GM12878 (cell line): ENCODE measurements around the gene FAM120B. TPM values are rescaled to one million over a fixed set of nuclear protein-coding genes. Genes with fewer than 3 reads are reported as not detected.

ENCODE experiments used
- BCLAF1 ChIP-seq: fragments of 450-650 bp; IDR thresholded peaks from 2 replicates; pipeline ENCODE4 v1.6.1; 2017; ENCODE audit warnings: antibody characterized with exemption, mild to moderate bottlenecking, moderate library complexity
- BMI1 ChIP-seq: fragments of 450-650 bp; IDR thresholded peaks from 2 replicates; pipeline ENCODE4 v1.6.1; 2016; ENCODE audit warnings: mild to moderate bottlenecking, moderate library complexity, borderline replicate concordance
- CBFB ChIP-seq: IDR thresholded peaks from 2 replicates; pipeline ENCODE4 v1.6.1; 2016; ENCODE audit warnings: antibody characterized with exemption, low read depth
- CBX3 ChIP-seq: fragments of 200-600 bp; sonication (generic); IDR thresholded peaks from 2 replicates; pipeline ENCODE4 v1.6.1; 2016; ENCODE audit warnings: low read depth, borderline replicate concordance
- EZH2 ChIP-seq: IDR thresholded peaks from 2 replicates; pipeline ENCODE4 v1.6.1; 2012; ENCODE audit warnings: low read depth, mild to moderate bottlenecking, control low read depth, inconsistent platforms, low read length, borderline replicate concordance; ENCODE audit not compliant: control insufficient read depth
- HDAC6 ChIP-seq: fragments of 200-600 bp; sonication (generic); IDR thresholded peaks from one replicate; pipeline ENCODE4 v1.8.0; 2017; ENCODE audit warnings: antibody characterized with exemption; ENCODE audit not compliant: unreplicated experiment
- IKZF1 ChIP-seq: fragments of 450-650 bp; conservative IDR thresholded peaks from 2 replicates; pipeline ENCODE4 v1.6.1; 2017; ENCODE audit warnings: antibody characterized with exemption, mild to moderate bottlenecking
- LARP7 ChIP-seq: fragments of 450-650 bp; IDR thresholded peaks from 2 replicates; pipeline ENCODE4 v1.6.1; 2017; ENCODE audit warnings: mild to moderate bottlenecking
- MEF2A ChIP-seq: IDR thresholded peaks from 2 replicates; pipeline ENCODE4 v1.6.1; 2011; ENCODE audit warnings: low read depth, mild to moderate bottlenecking, low read length, moderate library complexity; ENCODE audit not compliant: insufficient read depth
- MTA2 ChIP-seq: fragments of 450-650 bp; IDR thresholded peaks from 2 replicates; pipeline ENCODE4 v1.6.1; 2016; ENCODE audit warnings: low read depth, mild to moderate bottlenecking, moderate library complexity
- MYB ChIP-seq: fragments of 150-350 bp; IDR thresholded peaks from 2 replicates; pipeline ENCODE4 v1.6.1; 2014; ENCODE audit warnings: mild to moderate bottlenecking, low read depth, low read length, borderline replicate concordance
- NFIC ChIP-seq: IDR thresholded peaks from 2 replicates; pipeline ENCODE4 v1.6.1; 2012; ENCODE audit warnings: low read depth, mild to moderate bottlenecking, inconsistent platforms, low read length, moderate library complexity
- NFXL1 ChIP-seq: fragments of 450-650 bp; IDR thresholded peaks from 2 replicates; pipeline ENCODE4 v1.6.1; 2017; ENCODE audit warnings: antibody characterized with exemption, mild to moderate bottlenecking, borderline replicate concordance
- NFYB ChIP-seq: IDR thresholded peaks from 2 replicates; pipeline ENCODE4 v1.6.1; 2011; ENCODE audit warnings: low read depth, mild to moderate bottlenecking, low read length, improper control_type of control experiment, moderate library complexity; ENCODE audit not compliant: insufficient read depth
- NKRF ChIP-seq: fragments of 450-650 bp; conservative IDR thresholded peaks from 2 replicates; pipeline ENCODE4 v1.6.1; 2017; ENCODE audit warnings: mild to moderate bottlenecking, moderate library complexity
- POLR2AphosphoS5 ChIP-seq: IDR thresholded peaks from 2 replicates; pipeline ENCODE4 v1.6.1; 2011; ENCODE audit warnings: mild to moderate bottlenecking, low read length, inconsistent platforms
- RAD51 ChIP-seq: fragments of 450-650 bp; IDR thresholded peaks from 2 replicates; pipeline ENCODE4 v1.6.1; 2016; ENCODE audit warnings: moderate library complexity, mild to moderate bottlenecking, inconsistent platforms
- RB1 ChIP-seq: fragments of 450-650 bp; formaldehyde crosslinking; IDR thresholded peaks from 2 replicates; pipeline ENCODE4 v1.6.1; 2017; ENCODE audit warnings: mild to moderate bottlenecking, borderline replicate concordance
- SREBF2 ChIP-seq: IDR thresholded peaks from 2 replicates; pipeline ENCODE4 v1.6.1; 2012; ENCODE audit warnings: mild to moderate bottlenecking, low read length
- TCF7 ChIP-seq: IDR thresholded peaks from 2 replicates; pipeline ENCODE4 v1.6.1; 2014; ENCODE audit warnings: antibody characterized with exemption, borderline replicate concordance
- ZZZ3 ChIP-seq: IDR thresholded peaks from 2 replicates; pipeline ENCODE4 v1.6.1; 2011; ENCODE audit warnings: low read depth; ENCODE audit not compliant: control insufficient read depth, insufficient read length
- polyA plus RNA-seq, 11 experiments: library from polyadenylated mRNA; depleted of rRNA in 4 of 11; unstranded in 6 of 11; stranded (reverse) in 5 of 11; fragments of >200 nt; fragmentation: Nextera tagmentation in 4 of 11; fragmentation: Illumina TruSeq in 1 of 11; extraction: Ambion mirVana in 4 of 11; extraction: Trizol in 1 of 11; gene quantifications; 1 replicate in 1 of 11; 2 replicates in 10 of 11; pipeline versions ENCODE4 v1.2.1 to v1.2.3, GENCODE V29; 2011 to 2016; ENCODE audit warnings: inconsistent platforms in 2 of 11, missing spikeins in 2 of 11, low read depth in 1 of 11
- total RNA-seq, 4 experiments: library from RNA; depleted of rRNA in 3 of 4; stranded (reverse); fragments of >200 nt in 3 of 4; fragmentation: Illumina TruSeq in 1 of 4; extraction: Trizol in 1 of 4; gene quantifications; 2 replicates each; pipeline versions ENCODE4 v1.2.1 to v1.2.3, GENCODE V29; 2013 to 2021
- TF ChIP-seq, protein P1 (sequence below): fragments of 450-650 bp; IDR thresholded peaks from 2 replicates; pipeline ENCODE4 v1.6.1; 2017; ENCODE audit warnings: mild to moderate bottlenecking, moderate library complexity

Gene FAM120B
- total and polyA plus RNA-seq, 10 of the 15 experiments (the other 5 are each of a cell fraction or from before 2014, with no cell fraction given): 3.3 to 21.6 (median 15.3) TPM

DNA sequence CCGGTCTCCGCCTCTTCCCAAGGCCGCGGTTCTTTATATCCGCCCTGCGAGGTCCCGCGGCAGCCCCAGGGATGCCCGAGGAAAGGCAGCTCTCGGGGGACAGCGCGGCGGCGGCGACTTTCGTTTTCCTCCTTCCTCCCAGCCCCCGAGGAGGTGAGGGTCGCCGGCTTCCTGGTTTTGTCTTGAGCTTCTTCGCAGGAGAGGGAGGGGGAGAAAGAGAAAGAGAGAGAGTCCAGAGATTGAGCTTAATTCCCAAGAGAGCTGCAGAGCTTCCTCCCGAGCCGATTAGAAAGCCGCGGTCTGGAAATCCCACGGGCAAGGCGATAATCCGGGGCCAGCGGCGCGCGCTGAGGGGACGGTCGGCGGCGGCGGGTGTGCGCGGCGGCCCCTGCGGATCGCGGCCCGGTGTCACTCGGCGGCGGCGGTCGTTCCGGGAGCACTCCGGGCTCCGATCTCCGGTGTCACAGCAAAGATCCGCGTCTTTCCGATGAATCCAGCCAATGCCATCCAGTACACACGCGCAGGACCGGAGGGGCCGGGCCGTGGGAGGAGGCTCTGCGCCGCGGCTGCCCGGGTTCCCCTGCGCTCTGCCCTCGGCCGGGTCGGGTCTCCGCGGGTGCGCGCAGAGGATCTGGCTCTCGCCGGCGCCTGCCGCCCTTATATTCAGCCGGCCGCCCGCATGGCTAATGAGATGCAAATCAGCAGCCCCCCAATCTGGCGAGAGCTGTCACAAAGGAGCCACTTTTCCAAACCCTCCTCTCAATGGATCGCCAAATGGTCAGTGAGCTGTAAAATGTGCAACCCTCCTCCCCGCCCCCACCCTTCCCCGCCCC is 16.0 kb upstream of the FAM120B start, which contains the start of gene DLL1 (continued):
- peak; percentile 78 for TF ChIP-seq IKZF1
- TF ChIP-seq MEF2A: no peak
- TF ChIP-seq BCLAF1: no peak
- TF ChIP-seq EZH2: no peak
- no peak for TF ChIP-seq RAD51
- TF ChIP-seq ZZZ3: no peak
- TF ChIP-seq, protein P1, sequence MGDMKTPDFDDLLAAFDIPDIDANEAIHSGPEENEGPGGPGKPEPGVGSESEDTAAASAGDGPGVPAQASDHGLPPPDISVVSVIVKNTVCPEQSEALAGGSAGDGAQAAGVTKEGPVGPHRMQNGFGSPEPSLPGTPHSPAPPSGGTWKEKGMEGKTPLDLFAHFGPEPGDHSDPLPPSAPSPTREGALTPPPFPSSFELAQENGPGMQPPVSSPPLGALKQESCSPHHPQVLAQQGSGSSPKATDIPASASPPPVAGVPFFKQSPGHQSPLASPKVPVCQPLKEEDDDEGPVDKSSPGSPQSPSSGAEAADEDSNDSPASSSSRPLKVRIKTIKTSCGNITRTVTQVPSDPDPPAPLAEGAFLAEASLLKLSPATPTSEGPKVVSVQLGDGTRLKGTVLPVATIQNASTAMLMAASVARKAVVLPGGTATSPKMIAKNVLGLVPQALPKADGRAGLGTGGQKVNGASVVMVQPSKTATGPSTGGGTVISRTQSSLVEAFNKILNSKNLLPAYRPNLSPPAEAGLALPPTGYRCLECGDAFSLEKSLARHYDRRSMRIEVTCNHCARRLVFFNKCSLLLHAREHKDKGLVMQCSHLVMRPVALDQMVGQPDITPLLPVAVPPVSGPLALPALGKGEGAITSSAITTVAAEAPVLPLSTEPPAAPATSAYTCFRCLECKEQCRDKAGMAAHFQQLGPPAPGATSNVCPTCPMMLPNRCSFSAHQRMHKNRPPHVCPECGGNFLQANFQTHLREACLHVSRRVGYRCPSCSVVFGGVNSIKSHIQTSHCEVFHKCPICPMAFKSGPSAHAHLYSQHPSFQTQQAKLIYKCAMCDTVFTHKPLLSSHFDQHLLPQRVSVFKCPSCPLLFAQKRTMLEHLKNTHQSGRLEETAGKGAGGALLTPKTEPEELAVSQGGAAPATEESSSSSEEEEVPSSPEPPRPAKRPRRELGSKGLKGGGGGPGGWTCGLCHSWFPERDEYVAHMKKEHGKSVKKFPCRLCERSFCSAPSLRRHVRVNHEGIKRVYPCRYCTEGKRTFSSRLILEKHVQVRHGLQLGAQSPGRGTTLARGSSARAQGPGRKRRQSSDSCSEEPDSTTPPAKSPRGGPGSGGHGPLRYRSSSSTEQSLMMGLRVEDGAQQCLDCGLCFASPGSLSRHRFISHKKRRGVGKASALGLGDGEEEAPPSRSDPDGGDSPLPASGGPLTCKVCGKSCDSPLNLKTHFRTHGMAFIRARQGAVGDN: no peak
- TF ChIP-seq HDAC6: peak; percentile 62
- TF ChIP-seq CBFB: no peak
- no peak for TF ChIP-seq NFIC
- TF ChIP-seq RB1: peak; percentile 39; the same call in 1 of the 2 replicates
- TF ChIP-seq BMI1: no peak
- no peak for TF ChIP-seq NFYB
- TF ChIP-seq MTA2: no peak
- peak; percentile 96 for TF ChIP-seq NFXL1
- no peak for TF ChIP-seq TCF7
- TF ChIP-seq POLR2AphosphoS5: 0 out of 2 replicates have a peak, but pooled peaks have one; percentile 35
- 0 out of 2 replicates have a peak, but pooled peaks have one; percentile 11 for TF ChIP-seq NKRF
- no peak for TF ChIP-seq MYB
- TF ChIP-seq SREBF2: no peak
- TF ChIP-seq LARP7: 0 out of 2 replicates have a peak, but pooled peaks have one; percentile 46
- no peak for TF ChIP-seq CBX3
